Measurements from ENCODE around the gene FRMD4A. TPM values are rescaled to one million over a fixed set of nuclear protein-coding genes. Genes with fewer than 3 reads are reported as not detected.

The FRMD4A gene
- total RNA-seq, 4 donors from 2014 or later: 4.4 to 7.1 (median 5.2) TPM

- peaks cover 0 to 16% of the 10 kb centered on the region in 2 donors for H3K36me3 ChIP-seq
- H3K4me3 ChIP-seq: no peak overlapping the region
- H3K9me3 ChIP-seq: no peaks in the 10 kb centered on the region
- in situ Hi-C loops (cut with MboI; ENCODE audit: low sequenced_read_pairs in 4 of 4) (loop anchor here in 2 of 4 donors (5.0 to 25.0 kb wide), 3 partner anchors 123 to 310 kb away; no protein-coding TSS in a partner anchor), intact Hi-C loops (cut with DNase I; ENCODE audit: low total_unique reads) (no loop called here)
- TF ChIP-seq CTCF (IDR thresholded peaks at IDR 0.05 in 4 of 5, conservative IDR thresholded peaks at IDR 0.05 in 1 of 5) (no peak), POLR2A (IDR thresholded peaks at IDR 0.05) (no peak)
- H3K27me3 ChIP-seq: no peaks in the 10 kb centered on the region
- no peaks in the 10 kb centered on the region for H3K4me1 ChIP-seq
- DNase-seq: no peak
- no peak overlapping the region for H3K27ac ChIP-seq
- no peak for ATAC-seq
These were observed 678.6 kb downstream of the FRMD4A start for GRCh38 chr10:13651969-13652720.

GRCh38 chr10:13650961-13651360 lies 679.8 kb downstream of the FRMD4A start:
- no peaks in the 10 kb centered on the region for H3K9me3 ChIP-seq
- H3K27me3 ChIP-seq: no peaks in the 10 kb centered on the region
- DNase-seq (no peak), ATAC-seq (no peak)
- no peak overlapping the region for H3K4me3 ChIP-seq
- peaks cover 0 to 27% of the 10 kb centered on the region in 2 donors for H3K36me3 ChIP-seq
- TF ChIP-seq CTCF (IDR thresholded peaks at IDR 0.05 in 4 of 5, conservative IDR thresholded peaks at IDR 0.05 in 1 of 5): no peak
- TF ChIP-seq POLR2A (IDR thresholded peaks at IDR 0.05): no peak
- no peak overlapping the region for H3K27ac ChIP-seq
- intact Hi-C loops (cut with DNase I; ENCODE audit: low total_unique reads) (no loop called here), in situ Hi-C loops (cut with MboI; ENCODE audit: low sequenced_read_pairs in 4 of 4) (loop anchor here in 2 of 4 donors (5.0 to 25.0 kb wide), 3 partner anchors 124 to 311 kb away; no protein-coding TSS in a partner anchor)
- no peaks in the 10 kb centered on the region for H3K4me1 ChIP-seq

GRCh38 chr10:13649844-13650520 lies 680.7 kb downstream of the FRMD4A start:
- Histone ChIP-seq H3K4me3 (no peak overlapping the region), H3K27me3 (no peaks in the 10 kb centered on the region), H3K9me3 (no peaks in the 10 kb centered on the region), H3K36me3 (peaks cover 0 to 37% of the 10 kb centered on the region in 2 donors), H3K4me1 (no peaks in the 10 kb centered on the region), H3K27ac (no peak overlapping the region)
- ATAC-seq: no peak
- in situ Hi-C loops (cut with MboI; ENCODE audit: low sequenced_read_pairs in 4 of 4) (loop anchor here in 2 of 4 donors (5.0 to 25.0 kb wide), 3 partner anchors 125 to 312 kb away; no protein-coding TSS in a partner anchor), intact Hi-C loops (cut with DNase I; ENCODE audit: low total_unique reads) (no loop called here)
- TF ChIP-seq POLR2A (IDR thresholded peaks at IDR 0.05) (no peak), CTCF (IDR thresholded peaks at IDR 0.05 in 4 of 5, conservative IDR thresholded peaks at IDR 0.05 in 1 of 5) (no peak)
- no peak for DNase-seq

- no peak for ATAC-seq
- intact Hi-C loops (cut with DNase I; ENCODE audit: low total_unique reads) (no loop called here), in situ Hi-C loops (cut with MboI; ENCODE audit: low sequenced_read_pairs in 4 of 4) (no loop called here)
- Histone ChIP-seq H3K4me3 (no peak overlapping the region), H3K27me3 (no peaks in the 10 kb centered on the region), H3K4me1 (no peaks in the 10 kb centered on the region), H3K36me3 (peaks cover 0 to 43% of the 10 kb centered on the region in 2 donors), H3K9me3 (no peaks in the 10 kb centered on the region), H3K27ac (no peak overlapping the region)
- no peak for DNase-seq
- TF ChIP-seq CTCF (IDR thresholded peaks at IDR 0.05 in 4 of 5, conservative IDR thresholded peaks at IDR 0.05 in 1 of 5): no peak
These were observed 682.3 kb downstream of the FRMD4A start for GRCh38 chr10:13648425-13648824.
